SK-N-SH (cell line): Measurements from ENCODE around the gene MCRS1. TPM values are rescaled to one million over a fixed set of nuclear protein-coding genes. Genes with fewer than 3 reads are reported as not detected.
"Not testable (repeated sequence)": the region's sequence is repeated elsewhere in the genome, so short reads cannot be mapped to it uniquely, and the experiment has no call there.

Experiments used
- CTCF ChIA-PET: fragments of 300-600, 350-600 bp; formaldehyde crosslinking; extraction: SDS; loops from one replicate; lab custom pipeline; 2021; lab: Yijun Ruan, JAX
- POLR2A ChIA-PET: fragments of 350-600 bp; sonication (Branson Sonifier 250); formaldehyde crosslinking; extraction: SDS; loops from one replicate; lab custom pipeline; 2020; ENCODE audit warnings: antibody characterized with exemption, inconsistent platforms; lab: Yijun Ruan, JAX
- DNase-seq: peaks from one replicate; pipeline ENCODE4 v3.0.0; 2012
- H2AFZ ChIP-seq: fragments of 200-600 bp; sonication (generic); 2 replicates; pipeline ENCODE4 v1.8.1; 2016; ENCODE audit warnings: antibody characterized with exemption, mild to moderate bottlenecking, low read depth
- H3F3A ChIP-seq: fragments of 200-600 bp; sonication (generic); replicated peaks from 2 replicates; pipeline ENCODE3; 2016; ENCODE audit warnings: antibody characterized with exemption, mild to moderate bottlenecking; ENCODE audit not compliant: insufficient read depth
- H3K27ac ChIP-seq, 2 experiments: fragments of 200-500 bp in 1 of 2; fragments of 200-600 bp in 1 of 2; sonication (Bioruptor generic) in 1 of 2; sonication (generic), shearing (Covaris generic) in 1 of 2; 2 replicates each; pipeline versions ENCODE4 v1.5.1 to v1.6.1; 2014 to 2016; ENCODE audit warnings: low read depth in 2 of 2, inconsistent platforms in 1 of 2, low read length in 1 of 2, mild to moderate bottlenecking in 1 of 2, mixed read lengths in 1 of 2
- H3K27me3 ChIP-seq: fragments of 200-600 bp; sonication (generic), shearing (Covaris generic); 2 replicates; pipeline ENCODE4 v1.6.1; 2016; ENCODE audit warnings: mixed run types; ENCODE audit not compliant: insufficient read depth
- H3K36me3 ChIP-seq, 2 experiments: fragments of 200-500 bp in 1 of 2; fragments of 200-600 bp in 1 of 2; sonication (Bioruptor generic) in 1 of 2; sonication (generic) in 1 of 2; replicated peaks in 1 of 2; 2 replicates each; pipeline versions ENCODE3 to v1.5.1; 2014 to 2016; ENCODE audit warnings: low read length in 1 of 2, mild to moderate bottlenecking in 1 of 2; ENCODE audit not compliant: insufficient read depth in 2 of 2, control insufficient read depth in 1 of 2
- H3K4me1 ChIP-seq, 2 experiments: fragments of 200-500 bp in 1 of 2; fragments of 200-600 bp in 1 of 2; sonication (Bioruptor generic) in 1 of 2; sonication (generic), shearing (Covaris generic) in 1 of 2; 2 replicates each; pipeline versions ENCODE4 v1.5.1 to v1.6.1; 2014 to 2016; ENCODE audit warnings: low read depth in 1 of 2, low read length in 1 of 2, mixed run types in 1 of 2; ENCODE audit not compliant: insufficient read depth in 2 of 2, control insufficient read depth in 1 of 2
- H3K4me2 ChIP-seq: fragments of 200-600 bp; sonication (generic), shearing (Covaris generic); 2 replicates; pipeline ENCODE4 v1.6.1; 2017; ENCODE audit warnings: mixed run types
- H3K4me3 ChIP-seq, 2 experiments: fragments of 200-500 bp in 1 of 2; fragments of 200-600 bp in 1 of 2; sonication (Bioruptor generic) in 1 of 2; sonication (generic), shearing (Covaris generic) in 1 of 2; 2 replicates each; pipeline versions ENCODE4 v1.5.1 to v1.8.1; 2014 to 2016; ENCODE audit warnings: low read depth in 2 of 2, inconsistent platforms in 1 of 2, low read length in 1 of 2, mild to moderate bottlenecking in 1 of 2, mixed read lengths in 1 of 2, moderate library complexity in 1 of 2
- H3K79me2 ChIP-seq: fragments of 200-600 bp; sonication (generic); 2 replicates; pipeline ENCODE4 v1.8.1; 2017; ENCODE audit warnings: mild to moderate bottlenecking; ENCODE audit not compliant: insufficient read depth
- H3K9ac ChIP-seq: fragments of 200-600 bp; sonication (generic); 2 replicates; pipeline ENCODE4 v1.6.1; 2017; ENCODE audit warnings: mixed run types
- H3K9me2 ChIP-seq: fragments of 200-600 bp; sonication (generic); 2 replicates; pipeline ENCODE4 v1.6.1; 2017; ENCODE audit warnings: mixed run types
- H3K9me3 ChIP-seq: fragments of 200-600 bp; sonication (generic); 2 replicates; pipeline ENCODE4 v1.6.1; 2017; ENCODE audit warnings: mixed run types, mild to moderate bottlenecking, moderate library complexity
- H4K20me1 ChIP-seq: fragments of 200-600 bp; sonication (generic); 2 replicates; pipeline ENCODE4 v1.6.1; 2017; ENCODE audit warnings: mild to moderate bottlenecking, mixed run types; ENCODE audit not compliant: insufficient read depth
- CHD2 ChIP-seq: fragments of 150-350 bp; IDR thresholded peaks from 2 replicates; pipeline ENCODE4 v1.6.1; 2018; ENCODE audit warnings: low read length; ENCODE audit not compliant: partially characterized antibody
- ELF1 ChIP-seq: IDR thresholded peaks from 2 replicates; pipeline ENCODE4 v1.4.0; 2012
- EZH2phosphoT487 ChIP-seq: fragments of 200-600 bp; sonication (generic); IDR thresholded peaks from 2 replicates; pipeline ENCODE4 v1.6.1; 2017; ENCODE audit warnings: low read depth, mixed run types, mild to moderate bottlenecking, antibody characterized with exemption, moderate library complexity, borderline replicate concordance
- FOXJ3 ChIP-seq: sonication (generic); formaldehyde crosslinking; IDR thresholded peaks from 2 replicates; pipeline ENCODE4 v1.5.1; 2020; ENCODE audit warnings: mild to moderate bottlenecking, missing genetic modification reagents
- FOXM1 ChIP-seq: IDR thresholded peaks from 2 replicates; pipeline ENCODE4 v1.4.0; 2012; ENCODE audit warnings: low read depth, mild to moderate bottlenecking
- GATA2 ChIP-seq: sonication (generic); formaldehyde crosslinking; IDR thresholded peaks from 2 replicates; pipeline ENCODE4 v1.5.0; 2020; ENCODE audit warnings: mild to moderate bottlenecking, missing genetic modification reagents
- JUND ChIP-seq: IDR thresholded peaks from 2 replicates; pipeline ENCODE4 v1.4.0; 2012
- MAX ChIP-seq: IDR thresholded peaks from 2 replicates; pipeline ENCODE4 v1.4.0; 2012; ENCODE audit warnings: low read depth
- NFIC ChIP-seq: IDR thresholded peaks from 2 replicates; pipeline ENCODE4 v1.4.0; 2012; ENCODE audit warnings: borderline replicate concordance
- NRF1 ChIP-seq: IDR thresholded peaks from 2 replicates; pipeline ENCODE4 v1.6.1; 2012; ENCODE audit warnings: low read depth, mild to moderate bottlenecking, low read length
- PBX3 ChIP-seq: IDR thresholded peaks from 2 replicates; pipeline ENCODE4; 2012
- RFX5 ChIP-seq: IDR thresholded peaks from 2 replicates; pipeline ENCODE4 v1.6.1; 2012; ENCODE audit warnings: mild to moderate bottlenecking, improper control_type of control experiment, low read length
- RXRA ChIP-seq: IDR thresholded peaks from 2 replicates; pipeline ENCODE4 v1.4.0; 2012; ENCODE audit warnings: low read depth, mild to moderate bottlenecking, borderline replicate concordance
- SIN3A ChIP-seq: IDR thresholded peaks from 2 replicates; pipeline ENCODE4 v1.6.1; 2012; ENCODE audit warnings: low read depth, mild to moderate bottlenecking, low read length, moderate library complexity, borderline replicate concordance
- TAF1 ChIP-seq: IDR thresholded peaks from 2 replicates; pipeline ENCODE4 v1.6.1; 2012; ENCODE audit warnings: low read depth, mild to moderate bottlenecking, low read length, moderate library complexity, borderline replicate concordance
- TCF12 ChIP-seq: IDR thresholded peaks from 2 replicates; pipeline ENCODE4 v1.4.0; 2012
- USF1 ChIP-seq: IDR thresholded peaks from 2 replicates; pipeline ENCODE4 v1.4.0; 2012; ENCODE audit warnings: low read depth, borderline replicate concordance
- USF2 ChIP-seq: fragments of 150-350 bp; IDR thresholded peaks from 2 replicates; pipeline ENCODE4 v1.6.1; 2017; ENCODE audit warnings: antibody characterized with exemption, low read length, low read depth, borderline replicate concordance
- YY1 ChIP-seq: IDR thresholded peaks from 2 replicates; pipeline ENCODE4 v1.4.0; 2012; ENCODE audit warnings: low read depth, mild to moderate bottlenecking
- WGBS: methylation state at CpG from one replicate; pipeline ENCODE4 v1.1.6; 2017; ENCODE audit warnings: low lambda C conversion rate; 5-methylcytosine and 5-hydroxymethylcytosine counted together
- polyA plus RNA-seq, 3 experiments: library from polyadenylated mRNA; depleted of rRNA; stranded (reverse); fragments of >200 nt; gene quantifications; 2 replicates each; pipeline ENCODE4 v1.2.3, GENCODE V29; 2012
- TF ChIP-seq, protein P1 (sequence below): IDR thresholded peaks from 2 replicates; pipeline ENCODE4 v1.4.0; 2012; ENCODE audit warnings: low read depth, borderline replicate concordance

The MCRS1 gene
- polyA plus RNA-seq, 1 of the 3 experiments (the other 2 are of a cell fraction): 107 TPM

- H2AFZ ChIP-seq, POLR2A ChIA-PET: not testable (repeated sequence)
- CTCF ChIA-PET: interaction anchor here (1.6 to 2.9 kb wide), 2 partner anchors 47 to 176 kb away, joined by 4 to 15 read pairs; no protein-coding TSS in a partner anchor
Observed at GRCh38 chr12:49534122-49534521, 33.8 kb downstream of the MCRS1 start.

DNA sequence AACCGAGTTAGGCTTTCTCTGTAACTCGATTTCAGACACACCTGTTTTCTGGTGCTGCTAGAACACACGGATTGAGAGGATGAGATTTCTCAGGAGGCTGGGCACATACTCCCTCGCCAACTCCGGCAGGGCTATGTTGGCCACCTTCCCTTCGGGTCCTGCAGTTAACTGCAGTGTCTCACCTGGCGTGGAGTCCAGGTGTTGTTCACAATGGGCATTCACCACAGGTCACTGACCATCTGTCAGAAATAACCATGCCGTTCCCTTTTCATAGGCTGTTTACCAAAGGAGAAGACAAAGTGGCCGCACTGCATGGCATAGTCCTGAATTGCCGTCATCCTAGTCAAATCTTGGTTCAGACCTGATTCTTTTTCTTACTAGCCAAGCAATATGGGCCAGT lies 34.6 kb downstream of the MCRS1 start:
- Histone ChIP-seq H3K4me1 (peaks cover 0 to 10% of the 10 kb centered on the region in 2 experiments; a peak in 1 of 4 replicates), H4K20me1 (no peaks in the 10 kb centered on the region), H3K27me3 (no peaks in the 10 kb centered on the region), H3K27ac (no peak overlapping the region), H3K4me3 (no peak overlapping the region), H3K36me3 (peaks cover 4 to 11% of the 10 kb centered on the region in 2 experiments), H3K4me2 (no peak overlapping the region), H3K9ac (no peak overlapping the region), H3K79me2 (no peaks in the 10 kb centered on the region), H3K9me3 (no peaks in the 10 kb centered on the region), H2AFZ (no peak overlapping the region), H3K9me2 (no peaks in the 10 kb centered on the region), H3F3A (peaks cover 41% of the 10 kb centered on the region)
- no peak for TF ChIP-seq RFX5
- TF ChIP-seq EZH2phosphoT487: no peak
- no peak for TF ChIP-seq PBX3
- no peak for TF ChIP-seq USF1
- TF ChIP-seq TCF12: no peak
- no peak for TF ChIP-seq FOXJ3
- no peak for TF ChIP-seq TAF1
- TF ChIP-seq MAX: no peak
- TF ChIP-seq FOXM1: no peak
- no peak for TF ChIP-seq ELF1
- no peak for TF ChIP-seq NRF1
- TF ChIP-seq, protein P1, sequence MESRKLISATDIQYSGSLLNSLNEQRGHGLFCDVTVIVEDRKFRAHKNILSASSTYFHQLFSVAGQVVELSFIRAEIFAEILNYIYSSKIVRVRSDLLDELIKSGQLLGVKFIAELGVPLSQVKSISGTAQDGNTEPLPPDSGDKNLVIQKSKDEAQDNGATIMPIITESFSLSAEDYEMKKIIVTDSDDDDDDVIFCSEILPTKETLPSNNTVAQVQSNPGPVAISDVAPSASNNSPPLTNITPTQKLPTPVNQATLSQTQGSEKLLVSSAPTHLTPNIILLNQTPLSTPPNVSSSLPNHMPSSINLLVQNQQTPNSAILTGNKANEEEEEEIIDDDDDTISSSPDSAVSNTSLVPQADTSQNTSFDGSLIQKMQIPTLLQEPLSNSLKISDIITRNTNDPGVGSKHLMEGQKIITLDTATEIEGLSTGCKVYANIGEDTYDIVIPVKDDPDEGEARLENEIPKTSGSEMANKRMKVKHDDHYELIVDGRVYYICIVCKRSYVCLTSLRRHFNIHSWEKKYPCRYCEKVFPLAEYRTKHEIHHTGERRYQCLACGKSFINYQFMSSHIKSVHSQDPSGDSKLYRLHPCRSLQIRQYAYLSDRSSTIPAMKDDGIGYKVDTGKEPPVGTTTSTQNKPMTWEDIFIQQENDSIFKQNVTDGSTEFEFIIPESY: no peak
- TF ChIP-seq CHD2: no peak
- no peak for TF ChIP-seq SIN3A
- TF ChIP-seq RXRA: no peak
- no peak for TF ChIP-seq NFIC
- TF ChIP-seq JUND: no peak
- no peak for TF ChIP-seq GATA2 (CRISPR knock-in tag)
- TF ChIP-seq USF2: no peak
- no peak for TF ChIP-seq YY1
- POLR2A ChIA-PET: no interaction called here
- CTCF ChIA-PET: interaction anchor here (1.3 to 1.5 kb wide), 3 partner anchors 19 to 191 kb away, joined by 4 to 9 read pairs (median 5); no protein-coding TSS in a partner anchor
- WGBS: 89% methylated on average over 10 of the region's 10 CpGs
- no peak for DNase-seq

More at GRCh38 chr12:49534122-49534521, 33.8 kb downstream of the MCRS1 start:
- H3K4me2 ChIP-seq, H3K9ac ChIP-seq, DNase-seq, H3K79me2 ChIP-seq, H4K20me1 ChIP-seq, H3K9me3 ChIP-seq, H3K27me3 ChIP-seq, H3K36me3 ChIP-seq, H3K4me3 ChIP-seq, H3K27ac ChIP-seq, H3K9me2 ChIP-seq: not testable (repeated sequence)
- peaks cover 41% of the 10 kb centered on the region for H3F3A ChIP-seq
- H3K4me1 ChIP-seq: peaks cover 0 to 11% of the 10 kb centered on the region in 2 experiments; a peak in 1 of 4 replicates
- 100% methylated on average over 3 of the region's 5 CpGs for WGBS
